Osteoblast (primary cell): Measurements from ENCODE around the gene BDKRB1. TPM values are rescaled to one million over a fixed set of nuclear protein-coding genes. Genes with fewer than 3 reads are reported as not detected.

Experiments
- DNase-seq: peaks from one replicate; pipeline ENCODE4 v3.0.0; 2011; ENCODE audit warnings: low spot score, mixed read lengths; ENCODE audit not compliant: insufficient read length; ENCODE audit errors: missing footprints
- H2AFZ ChIP-seq: 2 replicates; pipeline ENCODE4 v1.6.0; 2011; ENCODE audit warnings: mild to moderate bottlenecking, low read length
- H3K27ac ChIP-seq: 2 replicates; pipeline ENCODE4 v1.5.1; 2011; ENCODE audit warnings: mild to moderate bottlenecking, low read depth, low read length, moderate library complexity
- H3K27me3 ChIP-seq: 2 replicates; pipeline ENCODE4 v1.6.0; 2012; ENCODE audit warnings: mild to moderate bottlenecking, control low read depth, inconsistent platforms, low read length, moderate library complexity; ENCODE audit not compliant: insufficient read depth
- H3K36me3 ChIP-seq: 2 replicates; pipeline ENCODE4 v1.5.1; 2011; ENCODE audit warnings: mild to moderate bottlenecking, low read length, control low read depth, moderate library complexity; ENCODE audit not compliant: insufficient read depth
- H3K4me1 ChIP-seq: 2 replicates; pipeline ENCODE4 v1.5.1; 2011; ENCODE audit warnings: mild to moderate bottlenecking, low read length, control low read depth, moderate library complexity; ENCODE audit not compliant: insufficient read depth
- H3K4me2 ChIP-seq: 2 replicates; pipeline ENCODE4 v1.6.0; 2011; ENCODE audit warnings: mild to moderate bottlenecking, low read length; ENCODE audit not compliant: insufficient read depth
- H3K4me3 ChIP-seq: fragments of 200-600 bp; sonication (generic); 3 replicates; pipeline ENCODE4 v1.5.1; 2012; ENCODE audit warnings: mild to moderate bottlenecking, low read length, inconsistent platforms; ENCODE audit not compliant: insufficient read depth
- H3K79me2 ChIP-seq: 2 replicates; pipeline ENCODE4 v1.6.0; 2012; ENCODE audit warnings: mild to moderate bottlenecking, low read length, control low read depth, inconsistent platforms; ENCODE audit not compliant: insufficient read depth
- H3K9me3 ChIP-seq: 2 replicates; pipeline ENCODE4 v1.5.1; 2011; ENCODE audit warnings: low read depth, low read length, control low read depth
- H4K20me1 ChIP-seq: 2 replicates; pipeline ENCODE4 v1.6.0; 2012; ENCODE audit warnings: mild to moderate bottlenecking, low read length, control low read depth; ENCODE audit not compliant: insufficient read depth
- total RNA-seq: library from RNA; depleted of rRNA; stranded (reverse); fragments of >200 nt; gene quantifications from 2 replicates; pipeline ENCODE4 v1.2.3, GENCODE V29; 2012
- TF ChIP-seq, protein P1 (sequence below): IDR thresholded peaks from 2 replicates; pipeline ENCODE4 v1.5.1; 2011; ENCODE audit warnings: mild to moderate bottlenecking, low read depth, low read length, moderate library complexity; ENCODE audit errors: extremely low read depth

BDKRB1 gene
- total RNA-seq, 1 donor = 0.72 TPM

DNA sequence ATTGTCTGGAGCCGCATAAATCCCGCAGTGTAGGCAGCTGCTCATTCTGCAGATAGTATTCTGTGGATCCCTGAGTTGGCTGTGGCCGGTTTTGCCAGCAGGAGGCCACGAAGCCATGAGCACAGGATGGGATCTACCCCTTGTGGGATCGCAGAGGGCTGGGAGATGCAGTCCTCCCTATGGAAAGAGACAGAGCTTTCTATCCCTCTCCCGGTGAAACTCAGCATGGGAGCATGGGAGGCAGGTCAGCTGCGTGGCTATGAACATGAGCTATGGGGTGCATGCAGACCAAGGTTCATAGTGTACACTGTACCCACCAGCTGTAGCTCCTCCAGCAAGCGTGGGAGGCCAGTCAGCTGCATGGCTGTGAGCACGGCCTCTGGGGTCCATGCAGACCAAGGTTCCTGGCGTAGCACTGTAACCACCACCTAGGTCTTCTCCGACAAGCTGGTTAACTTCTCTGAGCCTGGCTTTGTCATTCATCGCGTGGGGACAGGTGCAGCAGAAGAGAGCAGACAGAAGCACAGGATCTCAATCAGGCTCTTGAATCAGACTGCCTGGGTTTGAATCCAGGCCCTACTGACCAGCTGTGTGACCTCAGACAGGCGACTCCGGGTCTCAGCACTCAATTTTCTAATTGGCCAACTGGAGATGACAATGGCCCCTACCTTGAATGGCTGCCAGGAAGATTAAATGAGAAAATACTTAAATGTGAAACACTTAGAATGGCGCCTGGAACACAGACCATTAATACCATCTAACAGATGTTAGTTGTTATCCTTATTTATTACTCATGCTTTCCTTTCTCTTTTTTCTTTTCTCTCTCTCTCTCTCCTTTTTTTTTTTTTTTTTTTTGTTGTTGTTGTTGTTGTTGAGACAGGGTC is 6.0 kb downstream of the BDKRB1 start:
- peaks cover 43% of the 10 kb centered on the region for H3K36me3 ChIP-seq

DNA sequence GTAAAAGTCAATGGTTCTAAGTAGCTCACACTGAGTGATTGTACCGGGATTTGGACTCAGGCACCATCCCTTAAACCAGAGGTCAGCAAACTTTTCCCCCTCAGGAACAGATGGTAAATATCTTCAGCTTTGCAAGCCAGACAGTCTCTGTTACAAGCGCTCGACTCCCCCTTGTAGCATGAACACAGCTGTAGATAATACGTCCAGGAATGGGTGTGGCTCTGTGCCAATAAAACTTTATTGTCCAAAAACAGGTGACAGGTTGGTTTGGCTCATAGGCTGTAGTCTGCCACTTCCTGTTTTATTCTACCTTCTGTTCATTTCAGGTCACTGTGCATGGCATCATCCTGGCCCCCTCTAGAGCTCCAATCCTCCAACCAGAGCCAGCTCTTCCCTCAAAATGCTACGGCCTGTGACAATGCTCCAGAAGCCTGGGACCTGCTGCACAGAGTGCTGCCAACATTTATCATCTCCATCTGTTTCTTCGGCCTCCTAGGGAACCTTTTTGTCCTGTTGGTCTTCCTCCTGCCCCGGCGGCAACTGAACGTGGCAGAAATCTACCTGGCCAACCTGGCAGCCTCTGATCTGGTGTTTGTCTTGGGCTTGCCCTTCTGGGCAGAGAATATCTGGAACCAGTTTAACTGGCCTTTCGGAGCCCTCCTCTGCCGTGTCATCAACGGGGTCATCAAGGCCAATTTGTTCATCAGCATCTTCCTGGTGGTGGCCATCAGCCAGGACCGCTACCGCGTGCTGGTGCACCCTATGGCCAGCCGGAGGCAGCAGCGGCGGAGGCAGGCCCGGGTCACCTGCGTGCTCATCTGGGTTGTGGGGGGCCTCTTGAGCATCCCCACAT is 7.6 kb downstream of the BDKRB1 start:
- Histone ChIP-seq H3K4me1 (peaks cover 26% of the 10 kb centered on the region), H4K20me1 (no peaks in the 10 kb centered on the region), H3K4me2 (no peak overlapping the region), H3K4me3 (no peak overlapping the region), H3K36me3 (peaks cover 43% of the 10 kb centered on the region), H3K9me3 (no peaks in the 10 kb centered on the region), H2AFZ (no peak overlapping the region), H3K79me2 (peaks cover 24% of the 10 kb centered on the region), H3K27ac (no peak overlapping the region), H3K27me3 (no peaks in the 10 kb centered on the region)
- no peak for DNase-seq
- TF ChIP-seq, protein P1, sequence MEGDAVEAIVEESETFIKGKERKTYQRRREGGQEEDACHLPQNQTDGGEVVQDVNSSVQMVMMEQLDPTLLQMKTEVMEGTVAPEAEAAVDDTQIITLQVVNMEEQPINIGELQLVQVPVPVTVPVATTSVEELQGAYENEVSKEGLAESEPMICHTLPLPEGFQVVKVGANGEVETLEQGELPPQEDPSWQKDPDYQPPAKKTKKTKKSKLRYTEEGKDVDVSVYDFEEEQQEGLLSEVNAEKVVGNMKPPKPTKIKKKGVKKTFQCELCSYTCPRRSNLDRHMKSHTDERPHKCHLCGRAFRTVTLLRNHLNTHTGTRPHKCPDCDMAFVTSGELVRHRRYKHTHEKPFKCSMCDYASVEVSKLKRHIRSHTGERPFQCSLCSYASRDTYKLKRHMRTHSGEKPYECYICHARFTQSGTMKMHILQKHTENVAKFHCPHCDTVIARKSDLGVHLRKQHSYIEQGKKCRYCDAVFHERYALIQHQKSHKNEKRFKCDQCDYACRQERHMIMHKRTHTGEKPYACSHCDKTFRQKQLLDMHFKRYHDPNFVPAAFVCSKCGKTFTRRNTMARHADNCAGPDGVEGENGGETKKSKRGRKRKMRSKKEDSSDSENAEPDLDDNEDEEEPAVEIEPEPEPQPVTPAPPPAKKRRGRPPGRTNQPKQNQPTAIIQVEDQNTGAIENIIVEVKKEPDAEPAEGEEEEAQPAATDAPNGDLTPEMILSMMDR = no peak

More for the DNA sequence above, 6.0 kb downstream of the BDKRB1 start:
- H3K9me3 ChIP-seq = no peaks in the 10 kb centered on the region
- no peak overlapping the region for H3K27ac ChIP-seq
- H2AFZ ChIP-seq = no peak overlapping the region
- H3K27me3 ChIP-seq = no peaks in the 10 kb centered on the region
- DNase-seq = no peak
- TF ChIP-seq, protein P1 = peak; percentile 11
- H4K20me1 ChIP-seq = no peaks in the 10 kb centered on the region
- peaks cover 16% of the 10 kb centered on the region for H3K4me1 ChIP-seq
- no peak overlapping the region for H3K4me3 ChIP-seq
- no peak overlapping the region for H3K4me2 ChIP-seq
- peaks cover 39% of the 10 kb centered on the region for H3K79me2 ChIP-seq

DNA sequence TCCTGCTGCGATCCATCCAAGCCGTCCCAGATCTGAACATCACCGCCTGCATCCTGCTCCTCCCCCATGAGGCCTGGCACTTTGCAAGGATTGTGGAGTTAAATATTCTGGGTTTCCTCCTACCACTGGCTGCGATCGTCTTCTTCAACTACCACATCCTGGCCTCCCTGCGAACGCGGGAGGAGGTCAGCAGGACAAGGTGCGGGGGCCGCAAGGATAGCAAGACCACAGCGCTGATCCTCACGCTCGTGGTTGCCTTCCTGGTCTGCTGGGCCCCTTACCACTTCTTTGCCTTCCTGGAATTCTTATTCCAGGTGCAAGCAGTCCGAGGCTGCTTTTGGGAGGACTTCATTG is 8.2 kb downstream of the BDKRB1 start:
- Histone ChIP-seq H3K4me3 (no peak overlapping the region), H3K36me3 (peaks cover 42% of the 10 kb centered on the region), H3K4me2 (no peak overlapping the region), H3K4me1 (peaks cover 31% of the 10 kb centered on the region), H3K27me3 (no peaks in the 10 kb centered on the region), H3K9me3 (no peaks in the 10 kb centered on the region), H3K27ac (no peak overlapping the region), H3K79me2 (peaks cover 24% of the 10 kb centered on the region), H4K20me1 (no peaks in the 10 kb centered on the region), H2AFZ (no peak overlapping the region)
- TF ChIP-seq, protein P1 = no peak
- no peak for DNase-seq

DNA sequence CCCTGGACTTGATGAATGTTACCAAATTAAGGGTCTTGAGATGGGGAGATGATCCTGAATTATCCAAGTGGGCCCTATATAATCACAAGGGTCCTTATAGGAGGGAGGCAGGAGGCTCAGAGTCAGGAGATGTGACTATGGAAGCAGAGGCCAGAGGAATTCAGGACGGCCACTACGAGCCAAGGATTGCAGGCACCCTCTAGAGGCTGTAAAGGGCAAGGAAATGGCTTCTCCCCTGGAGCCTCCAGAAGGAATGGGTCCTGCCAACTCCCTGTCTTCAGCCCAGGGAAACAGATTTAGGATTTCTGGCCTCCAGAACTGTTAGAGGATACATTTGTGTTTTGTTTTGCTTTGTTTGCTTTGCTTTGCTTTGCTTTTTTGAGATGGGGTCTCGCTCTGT is 8.8 kb downstream of the BDKRB1 start:
- no peak overlapping the region for H3K4me2 ChIP-seq
- no peaks in the 10 kb centered on the region for H3K9me3 ChIP-seq
- H2AFZ ChIP-seq = no peak overlapping the region
- peaks cover 36% of the 10 kb centered on the region for H3K36me3 ChIP-seq
- no peaks in the 10 kb centered on the region for H3K27me3 ChIP-seq
- no peak overlapping the region for H3K4me3 ChIP-seq
- no peaks in the 10 kb centered on the region for H4K20me1 ChIP-seq
- H3K27ac ChIP-seq = no peak overlapping the region
- TF ChIP-seq, protein P1 = peak; percentile 59
- no peak for DNase-seq
- H3K4me1 ChIP-seq = peaks cover 38% of the 10 kb centered on the region
- H3K79me2 ChIP-seq = peaks cover 19% of the 10 kb centered on the region
